Measurements from ENCODE around the gene PXK.

PXK gene

DNA sequence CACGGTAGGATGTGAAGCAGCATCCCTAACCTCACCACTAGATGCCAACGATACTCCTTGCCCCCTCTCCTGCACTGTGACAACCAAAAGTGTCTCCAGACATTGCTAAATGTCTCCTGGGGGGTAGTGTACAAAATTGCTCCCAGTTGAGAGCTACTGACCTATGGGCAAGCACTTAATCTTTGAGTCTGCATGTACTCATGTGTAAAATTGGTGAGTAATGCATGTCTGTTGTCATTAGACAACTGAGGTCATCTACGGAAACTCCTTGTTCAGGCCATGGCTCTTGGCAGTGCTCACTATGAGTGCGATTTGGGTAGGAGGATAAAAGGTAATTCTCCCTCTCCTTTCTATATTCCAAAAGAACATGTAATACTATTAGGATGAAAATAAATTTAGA is 71.7 kb downstream of the PXK start (continued):
- TF ChIP-seq, protein P1, sequence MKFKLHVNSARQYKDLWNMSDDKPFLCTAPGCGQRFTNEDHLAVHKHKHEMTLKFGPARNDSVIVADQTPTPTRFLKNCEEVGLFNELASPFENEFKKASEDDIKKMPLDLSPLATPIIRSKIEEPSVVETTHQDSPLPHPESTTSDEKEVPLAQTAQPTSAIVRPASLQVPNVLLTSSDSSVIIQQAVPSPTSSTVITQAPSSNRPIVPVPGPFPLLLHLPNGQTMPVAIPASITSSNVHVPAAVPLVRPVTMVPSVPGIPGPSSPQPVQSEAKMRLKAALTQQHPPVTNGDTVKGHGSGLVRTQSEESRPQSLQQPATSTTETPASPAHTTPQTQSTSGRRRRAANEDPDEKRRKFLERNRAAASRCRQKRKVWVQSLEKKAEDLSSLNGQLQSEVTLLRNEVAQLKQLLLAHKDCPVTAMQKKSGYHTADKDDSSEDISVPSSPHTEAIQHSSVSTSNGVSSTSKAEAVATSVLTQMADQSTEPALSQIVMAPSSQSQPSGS (tag by site-specific recombination; IDR thresholded peaks at IDR 0.05; ENCODE audit: low read depth): peak; percentile 67
- TF ChIP-seq ZNF146 (tag by site-specific recombination; IDR thresholded peaks at IDR 0.05) (no peak), ZNF202 (tag by site-specific recombination; IDR thresholded peaks at IDR 0.05; ENCODE audit: borderline replicate concordance) (no peak), ZNF394 (tag by site-specific recombination; IDR thresholded peaks at IDR 0.05; ENCODE audit: borderline replicate concordance) (no peak; the same call in 1 of the 2 replicates), ZNF658 (tag by site-specific recombination; IDR thresholded peaks at IDR 0.05) (no peak), SCRT2 (tag by site-specific recombination; IDR thresholded peaks at IDR 0.05) (no peak), ZNF555 (tag by site-specific recombination; conservative IDR thresholded peaks at IDR 0.05) (no peak)

DNA sequence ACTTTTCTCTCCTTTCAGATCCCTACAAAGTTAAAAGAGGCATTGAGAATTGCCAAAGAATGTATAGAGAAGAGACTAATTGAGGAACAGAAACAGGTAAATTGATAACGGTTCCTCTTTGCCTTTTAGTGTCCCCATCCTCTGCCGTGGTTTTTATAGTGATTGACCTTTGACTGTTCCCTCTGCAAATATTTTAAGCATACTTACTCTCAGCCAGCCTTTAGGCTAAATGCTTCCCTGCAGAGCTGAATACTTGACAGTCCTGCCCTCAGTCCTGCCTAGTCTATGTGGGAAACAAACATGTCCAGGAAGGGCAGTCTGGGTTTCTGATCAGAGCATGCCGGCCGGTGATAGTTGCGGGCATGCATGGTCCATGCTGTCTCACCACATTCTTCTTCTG is 76.2 kb downstream of the PXK start:
- POLR2A ChIA-PET: no interaction called here
- Histone ChIP-seq H3K27ac (ENCODE audit: extremely low read depth, low read depth, low read length) (no peak overlapping the region), H3K4me3 (ENCODE audit: low read depth, low read length) (no peak overlapping the region), H3K9me3 (ENCODE audit: control insufficient read depth, insufficient read depth, low read depth, low read length) (no peaks in the 10 kb centered on the region), H3K4me1 (ENCODE audit: control insufficient read depth, insufficient read depth, low read length) (peaks cover 3% of the 10 kb centered on the region; the same call in 1 of the 2 replicates), H3K36me3 (ENCODE audit: control insufficient read depth in 2 of 2, insufficient read depth in 1 of 2, low read length in 2 of 2) (peaks cover 0 to 50% of the 10 kb centered on the region in 2 experiments; a peak in 2 of 3 replicates)
- TF ChIP-seq, protein P2, sequence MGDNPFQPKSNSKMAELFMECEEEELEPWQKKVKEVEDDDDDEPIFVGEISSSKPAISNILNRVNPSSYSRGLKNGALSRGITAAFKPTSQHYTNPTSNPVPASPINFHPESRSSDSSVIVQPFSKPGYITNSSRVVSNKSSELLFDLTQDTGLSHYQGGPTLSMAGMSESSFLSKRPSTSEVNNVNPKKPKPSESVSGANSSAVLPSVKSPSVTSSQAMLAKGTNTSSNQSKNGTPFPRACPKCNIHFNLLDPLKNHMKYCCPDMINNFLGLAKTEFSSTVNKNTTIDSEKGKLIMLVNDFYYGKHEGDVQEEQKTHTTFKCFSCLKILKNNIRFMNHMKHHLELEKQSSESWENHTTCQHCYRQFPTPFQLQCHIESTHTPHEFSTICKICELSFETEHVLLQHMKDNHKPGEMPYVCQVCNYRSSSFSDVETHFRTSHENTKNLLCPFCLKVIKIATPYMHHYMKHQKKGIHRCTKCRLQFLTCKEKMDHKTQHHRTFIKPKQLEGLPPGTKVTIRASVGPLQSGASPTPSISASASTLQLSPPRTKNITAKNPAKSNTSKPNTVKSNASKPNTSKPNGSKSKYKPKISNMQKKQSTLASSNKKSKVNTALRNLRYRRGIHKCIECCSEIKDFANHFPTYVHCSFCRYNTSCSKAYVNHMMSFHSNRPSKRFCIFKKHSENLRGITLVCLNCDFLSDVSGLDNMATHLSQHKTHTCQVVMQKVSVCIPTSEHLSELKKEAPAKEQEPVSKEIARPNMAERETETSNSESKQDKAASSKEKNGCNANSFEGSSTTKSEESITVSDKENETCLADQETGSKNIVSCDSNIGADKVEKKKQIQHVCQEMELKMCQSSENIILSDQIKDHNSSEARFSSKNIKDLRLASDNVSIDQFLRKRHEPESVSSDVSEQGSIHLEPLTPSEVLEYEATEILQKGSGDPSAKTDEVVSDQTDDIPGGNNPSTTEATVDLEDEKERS (tag by site-specific recombination; IDR thresholded peaks at IDR 0.05): no peak
- TF ChIP-seq ZNF404 (tag by site-specific recombination; IDR thresholded peaks at IDR 0.05) (no peak), ZNF544 (tag by site-specific recombination; IDR thresholded peaks at IDR 0.05) (no peak), ZNF624 (tag by site-specific recombination; IDR thresholded peaks at IDR 0.05) (no peak), HOXC10 (CRISPR knock-in tag; IDR thresholded peaks at IDR 0.05) (no peak), ZNF549 (tag by site-specific recombination; IDR thresholded peaks at IDR 0.05) (no peak), ZNF366 (tag by site-specific recombination; conservative IDR thresholded peaks at IDR 0.05) (no peak), ZBTB48 (tag by site-specific recombination; IDR thresholded peaks at IDR 0.05) (no peak), KLF16 (tag by site-specific recombination; IDR thresholded peaks at IDR 0.05) (no peak), ZNF155 (tag by site-specific recombination; IDR thresholded peaks at IDR 0.05) (no peak), ZNF843 (tag by site-specific recombination; IDR thresholded peaks at IDR 0.05) (no peak), ZNF112 (tag by site-specific recombination; IDR thresholded peaks at IDR 0.05) (no peak)
- TF ChIP-seq, protein P3, sequence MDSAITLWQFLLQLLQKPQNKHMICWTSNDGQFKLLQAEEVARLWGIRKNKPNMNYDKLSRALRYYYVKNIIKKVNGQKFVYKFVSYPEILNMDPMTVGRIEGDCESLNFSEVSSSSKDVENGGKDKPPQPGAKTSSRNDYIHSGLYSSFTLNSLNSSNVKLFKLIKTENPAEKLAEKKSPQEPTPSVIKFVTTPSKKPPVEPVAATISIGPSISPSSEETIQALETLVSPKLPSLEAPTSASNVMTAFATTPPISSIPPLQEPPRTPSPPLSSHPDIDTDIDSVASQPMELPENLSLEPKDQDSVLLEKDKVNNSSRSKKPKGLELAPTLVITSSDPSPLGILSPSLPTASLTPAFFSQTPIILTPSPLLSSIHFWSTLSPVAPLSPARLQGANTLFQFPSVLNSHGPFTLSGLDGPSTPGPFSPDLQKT (IDR thresholded peaks at IDR 0.05; ENCODE audit: borderline replicate concordance, low read depth, low read length): no peak
- TF ChIP-seq, protein P4, sequence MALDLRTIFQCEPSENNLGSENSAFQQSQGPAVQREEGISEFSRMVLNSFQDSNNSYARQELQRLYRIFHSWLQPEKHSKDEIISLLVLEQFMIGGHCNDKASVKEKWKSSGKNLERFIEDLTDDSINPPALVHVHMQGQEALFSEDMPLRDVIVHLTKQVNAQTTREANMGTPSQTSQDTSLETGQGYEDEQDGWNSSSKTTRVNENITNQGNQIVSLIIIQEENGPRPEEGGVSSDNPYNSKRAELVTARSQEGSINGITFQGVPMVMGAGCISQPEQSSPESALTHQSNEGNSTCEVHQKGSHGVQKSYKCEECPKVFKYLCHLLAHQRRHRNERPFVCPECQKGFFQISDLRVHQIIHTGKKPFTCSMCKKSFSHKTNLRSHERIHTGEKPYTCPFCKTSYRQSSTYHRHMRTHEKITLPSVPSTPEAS (tag by site-specific recombination; IDR thresholded peaks at IDR 0.05): no peak
- TF ChIP-seq, protein P5, sequence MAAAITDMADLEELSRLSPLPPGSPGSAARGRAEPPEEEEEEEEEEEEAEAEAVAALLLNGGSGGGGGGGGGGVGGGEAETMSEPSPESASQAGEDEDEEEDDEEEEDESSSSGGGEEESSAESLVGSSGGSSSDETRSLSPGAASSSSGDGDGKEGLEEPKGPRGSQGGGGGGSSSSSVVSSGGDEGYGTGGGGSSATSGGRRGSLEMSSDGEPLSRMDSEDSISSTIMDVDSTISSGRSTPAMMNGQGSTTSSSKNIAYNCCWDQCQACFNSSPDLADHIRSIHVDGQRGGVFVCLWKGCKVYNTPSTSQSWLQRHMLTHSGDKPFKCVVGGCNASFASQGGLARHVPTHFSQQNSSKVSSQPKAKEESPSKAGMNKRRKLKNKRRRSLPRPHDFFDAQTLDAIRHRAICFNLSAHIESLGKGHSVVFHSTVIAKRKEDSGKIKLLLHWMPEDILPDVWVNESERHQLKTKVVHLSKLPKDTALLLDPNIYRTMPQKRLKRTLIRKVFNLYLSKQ (tag by site-specific recombination; IDR thresholded peaks at IDR 0.05; ENCODE audit: borderline replicate concordance): no peak
- TF ChIP-seq, protein P1 (tag by site-specific recombination; IDR thresholded peaks at IDR 0.05; ENCODE audit: low read depth): no peak
- TF ChIP-seq, protein P6, sequence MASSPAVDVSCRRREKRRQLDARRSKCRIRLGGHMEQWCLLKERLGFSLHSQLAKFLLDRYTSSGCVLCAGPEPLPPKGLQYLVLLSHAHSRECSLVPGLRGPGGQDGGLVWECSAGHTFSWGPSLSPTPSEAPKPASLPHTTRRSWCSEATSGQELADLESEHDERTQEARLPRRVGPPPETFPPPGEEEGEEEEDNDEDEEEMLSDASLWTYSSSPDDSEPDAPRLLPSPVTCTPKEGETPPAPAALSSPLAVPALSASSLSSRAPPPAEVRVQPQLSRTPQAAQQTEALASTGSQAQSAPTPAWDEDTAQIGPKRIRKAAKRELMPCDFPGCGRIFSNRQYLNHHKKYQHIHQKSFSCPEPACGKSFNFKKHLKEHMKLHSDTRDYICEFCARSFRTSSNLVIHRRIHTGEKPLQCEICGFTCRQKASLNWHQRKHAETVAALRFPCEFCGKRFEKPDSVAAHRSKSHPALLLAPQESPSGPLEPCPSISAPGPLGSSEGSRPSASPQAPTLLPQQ (tag by site-specific recombination; IDR thresholded peaks at IDR 0.05): no peak
- CTCF ChIA-PET: no interaction called here

All from HEK293 (cell line).